ENCODE data around the gene CIITA.
"Not testable (repeated sequence)": the region's sequence is repeated elsewhere in the genome, so short reads cannot be mapped to it uniquely, and the experiment has no call there.

CIITA gene, protein sequence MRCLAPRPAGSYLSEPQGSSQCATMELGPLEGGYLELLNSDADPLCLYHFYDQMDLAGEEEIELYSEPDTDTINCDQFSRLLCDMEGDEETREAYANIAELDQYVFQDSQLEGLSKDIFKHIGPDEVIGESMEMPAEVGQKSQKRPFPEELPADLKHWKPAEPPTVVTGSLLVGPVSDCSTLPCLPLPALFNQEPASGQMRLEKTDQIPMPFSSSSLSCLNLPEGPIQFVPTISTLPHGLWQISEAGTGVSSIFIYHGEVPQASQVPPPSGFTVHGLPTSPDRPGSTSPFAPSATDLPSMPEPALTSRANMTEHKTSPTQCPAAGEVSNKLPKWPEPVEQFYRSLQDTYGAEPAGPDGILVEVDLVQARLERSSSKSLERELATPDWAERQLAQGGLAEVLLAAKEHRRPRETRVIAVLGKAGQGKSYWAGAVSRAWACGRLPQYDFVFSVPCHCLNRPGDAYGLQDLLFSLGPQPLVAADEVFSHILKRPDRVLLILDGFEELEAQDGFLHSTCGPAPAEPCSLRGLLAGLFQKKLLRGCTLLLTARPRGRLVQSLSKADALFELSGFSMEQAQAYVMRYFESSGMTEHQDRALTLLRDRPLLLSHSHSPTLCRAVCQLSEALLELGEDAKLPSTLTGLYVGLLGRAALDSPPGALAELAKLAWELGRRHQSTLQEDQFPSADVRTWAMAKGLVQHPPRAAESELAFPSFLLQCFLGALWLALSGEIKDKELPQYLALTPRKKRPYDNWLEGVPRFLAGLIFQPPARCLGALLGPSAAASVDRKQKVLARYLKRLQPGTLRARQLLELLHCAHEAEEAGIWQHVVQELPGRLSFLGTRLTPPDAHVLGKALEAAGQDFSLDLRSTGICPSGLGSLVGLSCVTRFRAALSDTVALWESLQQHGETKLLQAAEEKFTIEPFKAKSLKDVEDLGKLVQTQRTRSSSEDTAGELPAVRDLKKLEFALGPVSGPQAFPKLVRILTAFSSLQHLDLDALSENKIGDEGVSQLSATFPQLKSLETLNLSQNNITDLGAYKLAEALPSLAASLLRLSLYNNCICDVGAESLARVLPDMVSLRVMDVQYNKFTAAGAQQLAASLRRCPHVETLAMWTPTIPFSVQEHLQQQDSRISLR

DNA sequence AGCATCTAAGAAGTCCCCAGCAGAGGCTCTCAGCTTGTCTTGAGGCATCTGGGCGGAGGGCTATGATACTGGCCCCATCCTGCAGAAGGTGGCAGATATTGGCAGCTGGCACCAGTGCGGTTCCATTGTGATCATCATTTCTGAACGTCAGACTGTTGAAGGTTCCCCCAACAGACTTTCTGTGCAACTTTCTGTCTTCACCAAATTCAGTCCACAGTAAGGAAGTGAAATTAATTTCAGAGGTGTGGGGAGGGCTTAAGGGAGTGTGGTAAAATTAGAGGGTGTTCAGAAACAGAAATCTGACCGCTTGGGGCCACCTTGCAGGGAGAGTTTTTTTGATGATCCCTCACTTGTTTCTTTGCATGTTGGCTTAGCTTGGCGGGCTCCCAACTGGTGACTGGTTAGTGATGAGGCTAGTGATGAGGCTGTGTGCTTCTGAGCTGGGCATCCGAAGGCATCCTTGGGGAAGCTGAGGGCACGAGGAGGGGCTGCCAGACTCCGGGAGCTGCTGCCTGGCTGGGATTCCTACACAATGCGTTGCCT lies at the start of gene CIITA:
CIITA (plus strand) TSS at position 404 of the 543 bp plus-strand sequence; CDS start at position 533, 129 bp downstream.
- DNase-seq (ENCODE audit: low read depth in 1 of 2, low spot score in 1 of 2): no peak

- DNase-seq (ENCODE audit: low read depth in 1 of 2, low spot score in 1 of 2): no peak
Measured at GRCh38 chr16:10827691-10828341, 49.2 kb upstream of the CIITA start.

DNA sequence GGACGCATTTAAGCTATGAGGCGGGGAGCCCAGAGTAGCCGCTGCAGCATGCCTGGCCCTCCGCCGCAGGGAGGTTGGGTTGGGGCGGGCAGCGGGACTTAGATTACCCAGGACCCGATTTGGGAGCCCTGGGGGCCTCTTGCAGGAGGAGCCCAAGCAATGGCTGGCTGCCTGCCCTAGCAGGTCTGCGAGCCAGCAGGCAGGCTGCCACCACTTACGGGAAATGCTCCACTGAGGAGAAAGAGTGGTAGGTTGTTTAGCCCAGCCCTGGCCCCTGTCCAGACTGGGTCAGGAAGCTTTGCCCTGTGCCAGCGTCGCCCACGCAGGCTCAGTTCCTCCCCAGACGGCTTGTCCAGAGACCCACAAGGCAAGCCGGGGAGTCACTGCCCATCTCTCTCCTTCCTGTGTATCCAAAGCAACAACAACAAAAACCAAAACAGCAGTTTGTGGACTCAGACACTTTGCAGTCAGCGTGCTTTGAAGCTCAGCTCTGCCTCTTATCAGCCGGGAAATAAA lies 48.1 kb upstream of the CIITA start:
- no peak for DNase-seq (ENCODE audit: low read depth in 1 of 2, low spot score in 1 of 2)

- DNase-seq (ENCODE audit: low read depth in 1 of 2, low spot score in 1 of 2): not testable (repeated sequence)
Measured at GRCh38 chr16:10829390-10830098, 47.5 kb upstream of the CIITA start.

DNA sequence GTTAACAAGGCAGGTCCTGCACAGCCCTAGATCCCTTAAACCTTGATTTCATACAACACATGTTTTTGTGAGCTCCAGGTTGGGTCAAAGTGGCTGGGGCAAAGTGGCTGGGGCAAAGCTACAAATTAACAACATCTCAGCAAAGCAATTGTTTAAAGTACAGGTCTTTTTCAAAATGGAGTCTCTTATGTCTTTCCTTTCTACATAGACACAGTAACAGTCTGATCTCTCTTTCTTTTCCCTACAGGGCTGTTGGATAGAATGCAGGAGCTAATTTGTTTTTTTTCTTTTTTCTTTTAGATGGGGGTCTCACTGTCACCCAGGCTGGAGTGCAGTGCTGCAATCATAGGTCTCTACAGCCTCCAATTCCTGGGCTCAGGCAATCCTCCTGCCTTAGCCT lies 46.8 kb upstream of the CIITA start:
- not testable (repeated sequence) for DNase-seq (ENCODE audit: low read depth in 1 of 2, low spot score in 1 of 2)

GRCh38 chr16:10831894-10832886 lies 44.8 kb upstream of the CIITA start:
- DNase-seq (ENCODE audit: low read depth in 1 of 2, low spot score in 1 of 2): no peak

DNA sequence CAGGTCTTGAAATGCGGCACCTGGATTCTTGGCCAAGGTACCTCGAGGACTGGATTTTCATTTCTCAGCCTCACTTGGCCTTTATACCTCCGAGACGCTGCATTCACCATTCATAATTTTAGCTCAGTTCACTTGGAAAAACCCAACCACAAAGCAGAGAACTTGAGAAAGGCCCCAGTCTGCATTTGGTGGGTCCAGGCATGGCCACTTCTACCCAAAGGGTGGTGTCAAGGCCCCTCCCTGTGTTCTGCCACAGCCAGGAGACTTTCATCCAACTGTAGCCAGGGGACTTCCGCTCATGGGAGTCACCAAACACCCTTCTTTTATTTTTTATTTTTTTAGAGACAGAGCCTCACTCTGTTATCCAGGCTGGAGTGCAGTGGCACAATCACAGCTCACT lies 43.7 kb upstream of the CIITA start:
- DNase-seq (ENCODE audit: low read depth in 1 of 2, low spot score in 1 of 2): no peak

DNA sequence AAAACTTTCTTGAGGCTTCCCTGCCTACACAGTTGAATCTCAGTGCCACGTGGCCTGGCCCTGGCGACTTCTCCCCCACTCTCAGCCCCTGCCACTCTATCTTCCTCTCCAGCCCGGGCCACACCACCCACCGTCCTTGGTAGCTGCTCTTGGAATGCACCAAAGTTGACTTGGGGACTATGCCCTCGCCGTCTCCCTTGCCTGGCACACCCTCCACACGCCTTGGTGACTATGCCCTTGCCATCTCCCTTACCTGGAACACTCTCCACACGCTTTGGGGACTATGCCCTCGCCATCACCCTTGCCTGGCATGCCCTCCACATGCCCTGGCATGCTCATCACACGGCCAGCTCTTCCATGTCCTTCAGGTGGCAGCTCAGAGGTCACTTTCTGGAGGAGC lies 42.9 kb upstream of the CIITA start:
- DNase-seq (ENCODE audit: low read depth in 1 of 2, low spot score in 1 of 2): no peak

DNA sequence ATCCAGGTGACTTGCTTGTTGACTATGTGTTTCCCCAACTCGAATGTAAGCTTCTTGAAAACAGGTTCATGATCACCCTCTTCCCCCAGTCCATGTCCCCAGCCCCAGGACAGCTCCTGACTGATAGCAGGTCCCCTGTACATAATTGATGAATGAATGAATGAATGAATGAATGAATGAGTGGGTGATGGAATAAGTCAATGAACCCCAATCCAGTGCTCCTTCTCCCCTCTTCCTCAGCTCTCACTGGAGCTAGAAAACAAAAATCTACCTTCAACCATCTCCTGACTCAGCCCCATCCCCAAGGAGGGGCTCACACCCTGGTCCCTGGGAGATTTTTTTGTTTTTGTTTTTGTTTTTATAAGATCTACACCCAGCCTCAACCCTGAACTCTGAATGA lies 42.2 kb upstream of the CIITA start:
- no peak for DNase-seq (ENCODE audit: low read depth in 1 of 2, low spot score in 1 of 2)

GRCh38 chr16:10835281-10835931 lies 41.6 kb upstream of the CIITA start:
- DNase-seq (ENCODE audit: low read depth in 1 of 2, low spot score in 1 of 2): no peak

- no peak for DNase-seq (ENCODE audit: low read depth in 1 of 2, low spot score in 1 of 2)
Measured at GRCh38 chr16:10836174-10836853, 40.7 kb upstream of the CIITA start.

GRCh38 chr16:10838621-10839278 lies 38.3 kb upstream of the CIITA start:
- DNase-seq (ENCODE audit: low read depth in 1 of 2, low spot score in 1 of 2): no peak

DNA sequence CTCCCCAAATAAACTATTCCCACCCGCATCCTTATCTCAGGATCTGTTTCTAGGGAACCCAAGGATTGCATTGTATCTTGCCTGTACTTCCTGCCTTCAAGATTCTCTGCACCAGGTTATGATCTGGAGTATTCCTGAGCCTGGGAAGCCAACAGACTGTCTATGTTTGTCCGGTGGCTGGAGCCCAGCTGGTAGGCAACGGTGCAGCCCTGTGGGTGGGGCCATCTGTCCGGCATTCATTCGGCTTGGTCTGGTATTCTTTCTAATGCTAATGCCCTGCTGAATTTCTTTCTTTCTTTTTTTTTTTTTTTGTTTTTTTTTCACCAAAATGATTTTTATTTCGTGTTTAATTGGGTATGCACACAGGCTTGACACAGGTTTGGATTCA lies 37.7 kb upstream of the CIITA start:
- no peak for DNase-seq (ENCODE audit: low read depth in 1 of 2, low spot score in 1 of 2)

- DNase-seq (ENCODE audit: low read depth in 1 of 2, low spot score in 1 of 2): no peak
Measured at GRCh38 chr16:10840703-10841102, 36.3 kb upstream of the CIITA start.

- no peak for DNase-seq (ENCODE audit: low read depth in 1 of 2, low spot score in 1 of 2)
Measured at GRCh38 chr16:10846213-10846998, 30.6 kb upstream of the CIITA start.

DNA sequence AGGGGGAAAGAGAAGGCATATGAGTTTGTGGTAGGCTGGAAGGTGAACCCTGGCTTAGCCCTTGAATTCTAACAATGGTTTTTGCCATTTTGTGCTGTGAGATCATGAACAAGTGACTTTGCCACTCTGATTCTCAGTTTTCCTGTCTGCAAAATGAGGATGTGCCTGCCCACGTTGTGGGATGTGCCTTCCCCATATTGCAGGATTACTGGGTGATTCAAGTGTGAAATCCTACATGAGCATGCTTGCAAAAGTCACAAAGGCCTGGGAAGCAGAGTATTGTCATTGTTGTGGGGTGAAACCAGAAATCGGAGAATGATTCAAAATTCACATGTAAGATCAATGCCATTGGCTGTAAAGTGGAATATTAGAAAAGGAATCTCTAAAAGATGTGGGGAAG lies 29.8 kb upstream of the CIITA start:
- DNase-seq (ENCODE audit: low read depth in 1 of 2, low spot score in 1 of 2): no peak

Measured in activated T-helper 1 cell treated with anti-CD3 and anti-CD28 coated beads, Interleukin-2, amount 50 U/mL, for 16 hours (primary cell).